ENCODE measurements around the gene MARK2. TPM values are rescaled to one million over a fixed set of nuclear protein-coding genes. Genes with fewer than 3 reads are reported as not detected.
A peak's percentile ranks its signal among the peaks of the same experiment; 100 is the strongest.

Gene MARK2
- total RNA-seq, 1 experiment from 2014 or later = 22.1 TPM

- Histone ChIP-seq H3K9me3 (ENCODE audit: low read length) (no peaks in the 10 kb centered on the region), H3K79me2 (ENCODE audit: low read length) (peaks cover 47% of the 10 kb centered on the region), H3K27me3 (ENCODE audit: low read length) (no peaks in the 10 kb centered on the region), H4K20me1 (ENCODE audit: insufficient read depth, low read depth, low read length) (peaks cover 34% of the 10 kb centered on the region), H3K36me3 (ENCODE audit: insufficient read depth, low read length) (peaks cover 43% of the 10 kb centered on the region), H3K4me3 (ENCODE audit: low read length) (no peak overlapping the region), H3K4me2 (ENCODE audit: low read depth, low read length, poor library complexity, severe bottlenecking) (no peak overlapping the region), H3K27ac (ENCODE audit: low read length) (no peak overlapping the region), H3K4me1 (ENCODE audit: low read length) (peaks cover 15% of the 10 kb centered on the region), H3K9me2 (replicated peaks; ENCODE audit: insufficient read depth, low read length) (no peaks in the 10 kb centered on the region), H2AFZ (ENCODE audit: low read length) (no peak overlapping the region), H3K9ac (ENCODE audit: low read length) (no peak overlapping the region)
- DNase-seq = no peak
Observed at GRCh38 chr11:63817758-63818498, 21.0 kb upstream of the MARK2 start.

- peaks cover 34% of the 10 kb centered on the region for H4K20me1 ChIP-seq (ENCODE audit: insufficient read depth, low read depth, low read length)
- no peaks in the 10 kb centered on the region for H3K9me3 ChIP-seq (ENCODE audit: low read length)
- H3K27ac ChIP-seq (ENCODE audit: low read length) = no peak overlapping the region
- no peak for DNase-seq
- H3K9ac ChIP-seq (ENCODE audit: low read length) = no peak overlapping the region
- no peaks in the 10 kb centered on the region for H3K9me2 ChIP-seq (replicated peaks; ENCODE audit: insufficient read depth, low read length)
- H3K27me3 ChIP-seq (ENCODE audit: low read length) = no peaks in the 10 kb centered on the region
- no peak overlapping the region for H3K4me3 ChIP-seq (ENCODE audit: low read length)
- no peak overlapping the region for H3K4me2 ChIP-seq (ENCODE audit: low read depth, low read length, poor library complexity, severe bottlenecking)
- H2AFZ ChIP-seq (ENCODE audit: low read length) = no peak overlapping the region
- H3K4me1 ChIP-seq (ENCODE audit: low read length) = peaks cover 13% of the 10 kb centered on the region
- peaks cover 45% of the 10 kb centered on the region for H3K79me2 ChIP-seq (ENCODE audit: low read length)
- peaks cover 46% of the 10 kb centered on the region for H3K36me3 ChIP-seq (ENCODE audit: insufficient read depth, low read length)
Observed at GRCh38 chr11:63818609-63819008, 20.3 kb upstream of the MARK2 start.

DNA sequence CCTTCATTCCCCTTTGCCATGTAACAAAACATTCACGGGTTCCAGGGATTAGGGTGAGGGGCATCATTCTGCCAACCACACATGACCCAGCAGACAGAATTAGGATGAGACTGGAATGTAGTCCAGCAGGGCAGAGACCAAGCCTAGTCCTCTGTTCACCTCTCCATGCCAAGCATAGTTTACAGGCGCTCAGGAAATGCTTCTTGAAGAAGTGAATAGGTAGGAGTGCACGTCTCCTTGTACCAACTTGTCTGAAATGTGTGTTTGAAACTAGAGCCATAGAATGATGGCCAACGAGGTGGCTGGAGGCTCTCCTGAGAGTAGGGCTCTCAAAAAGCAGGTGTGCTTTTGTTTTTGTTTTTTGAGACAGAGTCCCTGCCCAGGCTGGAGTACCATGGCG is 17.5 kb upstream of the MARK2 start:
- Histone ChIP-seq H3K4me3 (ENCODE audit: low read length) (no peak overlapping the region), H3K27me3 (ENCODE audit: low read length) (no peaks in the 10 kb centered on the region), H3K4me1 (ENCODE audit: low read length) (no peaks in the 10 kb centered on the region), H3K4me2 (ENCODE audit: low read depth, low read length, poor library complexity, severe bottlenecking) (no peak overlapping the region), H2AFZ (ENCODE audit: low read length) (no peak overlapping the region), H3K27ac (ENCODE audit: low read length) (no peak overlapping the region), H3K9me2 (replicated peaks; ENCODE audit: insufficient read depth, low read length) (no peaks in the 10 kb centered on the region), H3K9me3 (ENCODE audit: low read length) (no peaks in the 10 kb centered on the region), H3K9ac (ENCODE audit: low read length) (no peak overlapping the region), H3K79me2 (ENCODE audit: low read length) (peaks cover 17% of the 10 kb centered on the region), H4K20me1 (ENCODE audit: insufficient read depth, low read depth, low read length) (peaks cover 10% of the 10 kb centered on the region), H3K36me3 (ENCODE audit: insufficient read depth, low read length) (peaks cover 35% of the 10 kb centered on the region)
- no peak for DNase-seq

- Histone ChIP-seq H3K4me3 (ENCODE audit: low read length) (no peak overlapping the region), H3K9me2 (replicated peaks; ENCODE audit: insufficient read depth, low read length) (no peaks in the 10 kb centered on the region), H3K27me3 (ENCODE audit: low read length) (no peaks in the 10 kb centered on the region), H3K4me1 (ENCODE audit: low read length) (no peaks in the 10 kb centered on the region), H3K79me2 (ENCODE audit: low read length) (0 out of 2 replicates have a peak, but pooled peaks cover 3% of the 10 kb centered on the region), H4K20me1 (ENCODE audit: insufficient read depth, low read depth, low read length) (no peaks in the 10 kb centered on the region), H2AFZ (ENCODE audit: low read length) (no peak overlapping the region), H3K27ac (ENCODE audit: low read length) (no peak overlapping the region), H3K9me3 (ENCODE audit: low read length) (no peaks in the 10 kb centered on the region), H3K36me3 (ENCODE audit: insufficient read depth, low read length) (peaks cover 17% of the 10 kb centered on the region; the same call in 1 of the 2 replicates), H3K9ac (ENCODE audit: low read length) (no peak overlapping the region), H3K4me2 (ENCODE audit: low read depth, low read length, poor library complexity, severe bottlenecking) (no peak overlapping the region)
- no peak for DNase-seq
Observed at GRCh38 chr11:63826471-63827190, 12.3 kb upstream of the MARK2 start.

- Histone ChIP-seq H2AFZ (ENCODE audit: low read length) (no peak overlapping the region), H3K27ac (ENCODE audit: low read length) (no peak overlapping the region), H3K4me3 (ENCODE audit: low read length) (no peak overlapping the region), H3K9me3 (ENCODE audit: low read length) (no peaks in the 10 kb centered on the region), H4K20me1 (ENCODE audit: insufficient read depth, low read depth, low read length) (no peaks in the 10 kb centered on the region), H3K4me2 (ENCODE audit: low read depth, low read length, poor library complexity, severe bottlenecking) (no peak overlapping the region), H3K79me2 (ENCODE audit: low read length) (no peaks in the 10 kb centered on the region), H3K9me2 (replicated peaks; ENCODE audit: insufficient read depth, low read length) (no peaks in the 10 kb centered on the region), H3K27me3 (ENCODE audit: low read length) (no peaks in the 10 kb centered on the region), H3K4me1 (ENCODE audit: low read length) (peaks cover 10% of the 10 kb centered on the region), H3K36me3 (ENCODE audit: insufficient read depth, low read length) (peaks cover 2% of the 10 kb centered on the region; the same call in 1 of the 2 replicates), H3K9ac (ENCODE audit: low read length) (no peak overlapping the region)
- peak; percentile 66 for DNase-seq
Observed at GRCh38 chr11:63829823-63830489, 9.0 kb upstream of the MARK2 start.

- no peak for DNase-seq
- Histone ChIP-seq H3K4me1 (ENCODE audit: low read length) (peaks cover 10% of the 10 kb centered on the region), H3K4me2 (ENCODE audit: low read depth, low read length, poor library complexity, severe bottlenecking) (no peak overlapping the region), H3K79me2 (ENCODE audit: low read length) (no peaks in the 10 kb centered on the region), H3K27me3 (ENCODE audit: low read length) (no peaks in the 10 kb centered on the region), H4K20me1 (ENCODE audit: insufficient read depth, low read depth, low read length) (no peaks in the 10 kb centered on the region), H3K9me3 (ENCODE audit: low read length) (no peaks in the 10 kb centered on the region), H3K9me2 (replicated peaks; ENCODE audit: insufficient read depth, low read length) (no peaks in the 10 kb centered on the region), H3K9ac (ENCODE audit: low read length) (no peak overlapping the region), H3K27ac (ENCODE audit: low read length) (no peak overlapping the region), H3K36me3 (ENCODE audit: insufficient read depth, low read length) (no peaks in the 10 kb centered on the region), H2AFZ (ENCODE audit: low read length) (no peak overlapping the region), H3K4me3 (ENCODE audit: low read length) (no peak overlapping the region)
Observed at GRCh38 chr11:63831326-63831725, 7.6 kb upstream of the MARK2 start.

DNA sequence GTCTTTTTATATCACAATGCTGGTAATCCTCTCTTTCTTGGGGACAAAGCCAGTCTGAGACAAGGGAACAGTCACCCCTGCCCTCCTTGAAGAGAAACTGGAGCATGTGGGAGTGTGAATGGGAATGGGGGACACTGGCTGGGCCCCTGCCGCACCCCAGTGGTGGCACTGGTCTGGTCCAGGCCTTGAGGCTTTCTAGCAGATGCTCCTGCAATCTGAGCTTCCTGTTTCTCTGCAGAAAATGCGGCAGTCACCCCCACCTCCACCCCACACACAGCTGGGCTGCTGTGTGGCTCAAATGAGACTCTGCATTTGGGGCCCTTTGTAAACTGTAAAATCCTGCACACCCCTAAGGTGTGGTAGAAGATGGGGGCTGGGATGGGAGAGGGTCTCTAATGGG is 6.6 kb upstream of the MARK2 start:
- DNase-seq = peak; percentile 75
- 0 out of 2 replicates have a peak overlapping the region, but pooled peaks have one; percentile 29 for H3K9ac ChIP-seq (ENCODE audit: low read length)
- no peaks in the 10 kb centered on the region for H3K79me2 ChIP-seq (ENCODE audit: low read length)
- no peaks in the 10 kb centered on the region for H3K9me2 ChIP-seq (replicated peaks; ENCODE audit: insufficient read depth, low read length)
- no peak overlapping the region for H3K4me2 ChIP-seq (ENCODE audit: low read depth, low read length, poor library complexity, severe bottlenecking)
- peaks cover 11% of the 10 kb centered on the region for H3K4me1 ChIP-seq (ENCODE audit: low read length)
- no peaks in the 10 kb centered on the region for H3K27me3 ChIP-seq (ENCODE audit: low read length)
- no peaks in the 10 kb centered on the region for H4K20me1 ChIP-seq (ENCODE audit: insufficient read depth, low read depth, low read length)
- H2AFZ ChIP-seq (ENCODE audit: low read length) = no peak overlapping the region
- H3K27ac ChIP-seq (ENCODE audit: low read length) = no peak overlapping the region
- H3K36me3 ChIP-seq (ENCODE audit: insufficient read depth, low read length) = no peaks in the 10 kb centered on the region
- H3K9me3 ChIP-seq (ENCODE audit: low read length) = no peaks in the 10 kb centered on the region
- no peak overlapping the region for H3K4me3 ChIP-seq (ENCODE audit: low read length)

DNA sequence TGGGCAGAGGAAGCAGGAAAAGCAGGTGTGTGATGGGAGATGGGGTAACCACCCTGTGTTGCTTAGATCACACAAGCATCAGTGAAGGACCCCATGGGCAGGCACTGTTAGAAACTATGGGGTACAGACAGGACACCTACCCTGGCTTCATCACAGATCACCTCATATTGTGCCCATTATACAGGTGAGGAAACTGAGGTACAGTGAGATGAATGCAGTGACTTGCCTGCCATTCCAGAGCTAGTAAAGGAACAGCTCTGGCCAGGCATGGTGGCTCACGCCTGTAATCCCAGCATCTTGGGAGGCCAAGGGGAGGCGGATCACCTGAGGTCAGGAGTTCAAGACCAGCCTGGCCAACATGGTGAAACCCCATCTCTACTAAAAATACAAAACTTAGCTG is 5.9 kb upstream of the MARK2 start:
- H2AFZ ChIP-seq (ENCODE audit: low read length) = no peak overlapping the region
- no peaks in the 10 kb centered on the region for H3K9me2 ChIP-seq (replicated peaks; ENCODE audit: insufficient read depth, low read length)
- H3K4me2 ChIP-seq (ENCODE audit: low read depth, low read length, poor library complexity, severe bottlenecking) = no peak overlapping the region
- H3K79me2 ChIP-seq (ENCODE audit: low read length) = no peaks in the 10 kb centered on the region
- H3K9ac ChIP-seq (ENCODE audit: low read length) = no peak overlapping the region
- no peaks in the 10 kb centered on the region for H3K27me3 ChIP-seq (ENCODE audit: low read length)
- peaks cover 18% of the 10 kb centered on the region for H3K4me1 ChIP-seq (ENCODE audit: low read length)
- H3K36me3 ChIP-seq (ENCODE audit: insufficient read depth, low read length) = no peaks in the 10 kb centered on the region
- H3K27ac ChIP-seq (ENCODE audit: low read length) = no peak overlapping the region
- H4K20me1 ChIP-seq (ENCODE audit: insufficient read depth, low read depth, low read length) = no peaks in the 10 kb centered on the region
- no peak for DNase-seq
- no peaks in the 10 kb centered on the region for H3K9me3 ChIP-seq (ENCODE audit: low read length)
- H3K4me3 ChIP-seq (ENCODE audit: low read length) = no peak overlapping the region
